Measurements from ENCODE around the gene FMOD. TPM values are rescaled to one million over a fixed set of nuclear protein-coding genes. Genes with fewer than 3 reads are reported as not detected.

FMOD gene
- total RNA-seq, 1 experiment from 2014 or later, result not detected

- no TSS peak for BruUV-seq (replicated peaks)
- ChIA-PET CTCF (interaction anchor here (1.1 to 1.4 kb wide), 2 partner anchors 97 to 144 kb away, joined by 3 to 5 read pairs; no protein-coding TSS in a partner anchor), POLR2A (ENCODE audit: unreplicated experiment) (no interaction called here)
- Histone ChIP-seq H4K20me1 (ENCODE audit: low read length) (no peaks in the 10 kb centered on the region), H3K36me3 (ENCODE audit: low read depth, low read length) (no peaks in the 10 kb centered on the region), H3K4me3 (ENCODE audit: low read length) (no peak overlapping the region), H2AFZ (ENCODE audit: low read length) (no peak overlapping the region), H3K9me3 (ENCODE audit: low read length) (no peaks in the 10 kb centered on the region), H3K27ac (ENCODE audit: low read length) (no peak overlapping the region), H3K4me2 (ENCODE audit: low read length) (no peak overlapping the region), H3K4me1 (ENCODE audit: insufficient read depth, low read length) (no peaks in the 10 kb centered on the region), H3K79me2 (ENCODE audit: low read length) (no peaks in the 10 kb centered on the region), H3K9ac (ENCODE audit: low read length) (no peak overlapping the region), H3K9me2 (replicated peaks; ENCODE audit: low read length) (no peaks in the 10 kb centered on the region), H3F3A (ENCODE audit: low read length, unreplicated experiment) (no peaks in the 10 kb centered on the region), H3K27me3 (ENCODE audit: low read length) (peaks cover 64% of the 10 kb centered on the region)
- DNase-seq, result no peak
- intact Hi-C loops (cut with micrococcal nuclease), result no loop called here
- TF ChIP-seq EZH2phosphoT487 (IDR thresholded peaks at IDR 0.05; ENCODE audit: borderline replicate concordance, low read length) (no peak), CTCF (conservative IDR thresholded peaks at IDR 0.05; ENCODE audit: low read depth, low read length) (no peak), EZH2 (IDR thresholded peaks at IDR 0.05; ENCODE audit: low read length, unreplicated experiment) (no peak)
- ATAC-seq, result no peak
These were observed 6.8 kb downstream of the FMOD start for GRCh38 chr1:203343956-203344754.

- Histone ChIP-seq H3K4me3 (ENCODE audit: low read length) (no peak overlapping the region), H3K9ac (ENCODE audit: low read length) (no peak overlapping the region), H3K4me1 (ENCODE audit: insufficient read depth, low read length) (no peaks in the 10 kb centered on the region), H3K4me2 (ENCODE audit: low read length) (no peak overlapping the region), H3K27me3 (ENCODE audit: low read length) (peaks cover 46% of the 10 kb centered on the region), H3F3A (ENCODE audit: low read length, unreplicated experiment) (no peaks in the 10 kb centered on the region), H3K36me3 (ENCODE audit: low read depth, low read length) (no peaks in the 10 kb centered on the region), H3K27ac (ENCODE audit: low read length) (no peak overlapping the region), H3K9me2 (replicated peaks; ENCODE audit: low read length) (no peaks in the 10 kb centered on the region), H3K79me2 (ENCODE audit: low read length) (no peaks in the 10 kb centered on the region), H2AFZ (ENCODE audit: low read length) (no peak overlapping the region), H4K20me1 (ENCODE audit: low read length) (no peaks in the 10 kb centered on the region), H3K9me3 (ENCODE audit: low read length) (no peaks in the 10 kb centered on the region)
- TF ChIP-seq CTCF (conservative IDR thresholded peaks at IDR 0.05; ENCODE audit: low read depth, low read length) (peak; percentile 86), EZH2 (IDR thresholded peaks at IDR 0.05; ENCODE audit: low read length, unreplicated experiment) (no peak)
- POLR2A ChIA-PET (ENCODE audit: unreplicated experiment), result interaction anchor here (0.6 kb wide), 1 partner anchor 16 kb away, joined by 3 read pairs; no protein-coding TSS in a partner anchor
- DNase-seq (peak; percentile 71), ATAC-seq (peak; percentile 80)
- CTCF ChIA-PET, result interaction anchor here (1.0 to 1.4 kb wide), 5 partner anchors 70 to 146 kb away, joined by 3 to 6 read pairs (median 4); no protein-coding TSS in a partner anchor
- no TSS peak for BruUV-seq (replicated peaks)
- intact Hi-C loops (cut with micrococcal nuclease), result no loop called here
These were observed 8.6 kb downstream of the FMOD start for GRCh38 chr1:203342192-203342940.
